ENCODE results near the gene SHC4.

Gene SHC4

GRCh38 chr15:48785712-48786111 is 178.0 kb downstream of the SHC4 start:
- Mint-ChIP-seq H3K9me3 (no peaks in the 10 kb centered on the region), H3K4me3 (no peak overlapping the region), H3K36me3 (ENCODE audit: low read depth) (peaks cover 47% of the 10 kb centered on the region), H3K4me1 (peaks cover 10% of the 10 kb centered on the region), H3K27ac (peak overlapping the region in 1 of 3 experiments; percentile 50), H3K27me3 (ENCODE audit: low read depth) (no peaks in the 10 kb centered on the region)
- no peak for TF ChIP-seq CTCF (IDR thresholded peaks at IDR 0.05; ENCODE audit: unreplicated experiment in 3 of 3)

DNA sequence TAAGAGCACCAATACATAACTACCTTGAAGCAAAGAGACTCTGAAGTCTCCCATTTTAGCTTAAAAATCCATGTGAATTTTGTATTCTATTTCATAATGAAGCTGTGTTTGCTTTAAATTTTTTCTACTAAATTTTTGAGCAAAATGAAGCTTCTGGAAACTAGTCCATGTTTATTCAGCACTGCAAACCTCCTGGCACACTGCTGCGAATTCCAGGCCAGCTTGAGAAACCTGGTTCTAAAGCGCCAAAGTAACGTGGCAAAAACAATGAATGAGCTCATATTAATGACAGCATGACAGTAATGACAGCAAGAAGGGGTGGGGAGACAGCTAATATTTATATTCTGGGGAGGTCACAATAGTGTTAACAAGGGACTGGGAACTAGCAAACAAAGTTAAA is 178.5 kb downstream of the SHC4 start:
- Mint-ChIP-seq H3K4me3 (no peak overlapping the region), H3K9me3 (no peaks in the 10 kb centered on the region), H3K27me3 (ENCODE audit: low read depth) (no peaks in the 10 kb centered on the region), H3K36me3 (ENCODE audit: low read depth) (peaks cover 50% of the 10 kb centered on the region), H3K4me1 (peaks cover 10% of the 10 kb centered on the region), H3K27ac (peak overlapping the region in 1 of 3 experiments; percentile 50)
- TF ChIP-seq CTCF (IDR thresholded peaks at IDR 0.05; ENCODE audit: unreplicated experiment in 3 of 3), result no peak

DNA sequence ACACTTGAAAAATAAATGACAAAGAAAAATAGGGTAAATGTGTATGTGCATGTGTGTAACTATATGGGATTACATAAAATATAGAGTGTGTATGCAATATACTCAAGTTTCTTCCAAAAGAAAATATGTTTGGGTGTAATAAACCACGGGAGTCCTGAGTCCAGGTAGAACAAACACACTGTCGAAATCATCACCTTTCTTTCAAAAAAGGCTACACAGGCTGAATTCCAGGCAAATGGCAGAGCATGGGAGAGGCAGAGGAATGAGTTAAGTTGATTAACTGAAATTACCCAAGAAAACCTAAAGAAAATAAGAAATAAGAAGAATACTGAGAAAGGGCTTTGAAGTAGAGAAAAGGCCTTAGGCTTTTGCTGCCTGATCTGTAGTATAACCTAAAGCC is 179.0 kb downstream of the SHC4 start:
- Mint-ChIP-seq H3K4me1 (peaks cover 10% of the 10 kb centered on the region), H3K4me3 (no peak overlapping the region), H3K9me3 (no peaks in the 10 kb centered on the region), H3K36me3 (ENCODE audit: low read depth) (peaks cover 50% of the 10 kb centered on the region), H3K27ac (peak overlapping the region in 1 of 3 experiments; percentile 50), H3K27me3 (ENCODE audit: low read depth) (no peaks in the 10 kb centered on the region)
- TF ChIP-seq CTCF (IDR thresholded peaks at IDR 0.05; ENCODE audit: unreplicated experiment in 3 of 3), result no peak

GRCh38 chr15:48782911-48783310 is 180.8 kb downstream of the SHC4 start:
- no peak for TF ChIP-seq CTCF (IDR thresholded peaks at IDR 0.05; ENCODE audit: unreplicated experiment in 3 of 3)
- Mint-ChIP-seq H3K27ac (no peak overlapping the region), H3K36me3 (ENCODE audit: low read depth) (peaks cover 36% of the 10 kb centered on the region), H3K4me1 (peaks cover 10% of the 10 kb centered on the region), H3K27me3 (ENCODE audit: low read depth) (no peaks in the 10 kb centered on the region), H3K9me3 (no peaks in the 10 kb centered on the region), H3K4me3 (no peak overlapping the region)

DNA sequence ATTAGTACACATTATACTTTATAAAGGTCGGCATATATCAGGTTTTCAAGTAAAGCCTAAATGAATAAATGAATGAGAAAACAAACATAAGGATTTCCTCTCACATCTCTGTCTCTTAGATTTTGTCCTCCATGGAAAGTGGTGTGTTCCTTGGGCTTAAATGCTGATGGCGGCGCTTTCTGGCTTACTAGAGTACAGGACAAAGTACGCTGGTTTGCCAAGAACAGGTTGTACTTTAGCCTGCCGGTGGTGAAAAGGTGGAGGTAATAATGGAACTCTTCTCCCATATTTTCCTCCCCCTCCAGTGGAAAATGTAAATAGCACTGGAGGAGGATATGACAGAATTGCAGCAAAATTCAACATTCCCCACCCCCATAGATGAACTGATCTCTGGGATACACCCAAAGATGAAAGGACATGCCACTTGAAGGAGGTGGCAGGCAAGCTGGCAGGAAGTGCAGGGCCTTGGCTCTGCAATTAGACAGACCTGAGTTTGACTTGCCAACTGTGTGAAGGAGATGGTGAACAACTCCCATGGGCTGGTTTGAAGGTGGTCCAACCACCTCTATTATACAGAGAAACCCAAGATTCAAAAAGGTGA is 182.1 kb downstream of the SHC4 start:
- Mint-ChIP-seq H3K27me3 (ENCODE audit: low read depth) (no peaks in the 10 kb centered on the region), H3K9me3 (no peaks in the 10 kb centered on the region), H3K27ac (no peak overlapping the region), H3K36me3 (ENCODE audit: low read depth) (peaks cover 33% of the 10 kb centered on the region), H3K4me3 (no peak overlapping the region), H3K4me1 (peaks cover 10% of the 10 kb centered on the region)
- no peak for TF ChIP-seq CTCF (IDR thresholded peaks at IDR 0.05; ENCODE audit: unreplicated experiment in 3 of 3)

- Mint-ChIP-seq H3K36me3 (ENCODE audit: low read depth) (peaks cover 31% of the 10 kb centered on the region), H3K27ac (no peak overlapping the region), H3K4me1 (peaks cover 10% of the 10 kb centered on the region), H3K27me3 (ENCODE audit: low read depth) (no peaks in the 10 kb centered on the region), H3K4me3 (no peak overlapping the region), H3K9me3 (no peaks in the 10 kb centered on the region)
- TF ChIP-seq CTCF (IDR thresholded peaks at IDR 0.05; ENCODE audit: unreplicated experiment in 3 of 3), result no peak
Observed at GRCh38 chr15:48781017-48781416, 182.7 kb downstream of the SHC4 start.

Data from nephron (organoid).